ENCODE measurements around the gene MRPS22.

DNA sequence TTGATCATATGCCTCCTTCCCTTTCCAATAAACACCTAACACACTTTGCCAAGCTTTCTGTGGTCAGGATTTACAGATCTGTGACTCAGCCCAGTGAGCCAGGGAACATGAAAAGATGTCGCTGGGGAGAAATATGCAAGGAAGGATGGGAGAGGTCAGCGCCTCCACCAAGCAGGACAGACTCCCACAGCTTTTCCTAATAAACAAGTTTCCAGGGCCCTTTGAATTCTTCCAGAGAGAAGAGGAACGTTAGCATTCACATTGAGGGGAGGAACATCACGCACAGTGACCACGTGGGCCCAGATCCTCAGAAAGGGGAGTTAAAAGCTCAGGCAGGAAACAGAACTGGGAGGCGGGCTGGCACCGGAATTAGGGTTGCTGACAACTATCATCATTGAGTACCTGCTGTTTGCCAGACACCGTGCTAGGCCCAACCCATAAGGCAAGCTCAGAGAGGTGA is 33.3 kb upstream of the MRPS22 start:
- TF ChIP-seq SUZ12 (IDR thresholded peaks at IDR 0.05) (no peak), FOXA1 (IDR thresholded peaks at IDR 0.05) (no peak), SP1 (IDR thresholded peaks at IDR 0.05) (no peak), TARDBP (IDR thresholded peaks at IDR 0.05) (no peak), FOXM1 (IDR thresholded peaks at IDR 0.05; ENCODE audit: borderline replicate concordance) (no peak), L3MBTL2 (conservative IDR thresholded peaks at IDR 0.05) (no peak), ZNF384 (IDR thresholded peaks at IDR 0.05) (no peak), ELF4 (IDR thresholded peaks at IDR 0.05) (no peak), CTBP1 (IDR thresholded peaks at IDR 0.05; ENCODE audit: borderline replicate concordance) (no peak), FOXK2 (IDR thresholded peaks at IDR 0.05) (no peak), BHLHE40 (IDR thresholded peaks at IDR 0.05; ENCODE audit: borderline replicate concordance) (no peak)
- TF ChIP-seq, protein P1, sequence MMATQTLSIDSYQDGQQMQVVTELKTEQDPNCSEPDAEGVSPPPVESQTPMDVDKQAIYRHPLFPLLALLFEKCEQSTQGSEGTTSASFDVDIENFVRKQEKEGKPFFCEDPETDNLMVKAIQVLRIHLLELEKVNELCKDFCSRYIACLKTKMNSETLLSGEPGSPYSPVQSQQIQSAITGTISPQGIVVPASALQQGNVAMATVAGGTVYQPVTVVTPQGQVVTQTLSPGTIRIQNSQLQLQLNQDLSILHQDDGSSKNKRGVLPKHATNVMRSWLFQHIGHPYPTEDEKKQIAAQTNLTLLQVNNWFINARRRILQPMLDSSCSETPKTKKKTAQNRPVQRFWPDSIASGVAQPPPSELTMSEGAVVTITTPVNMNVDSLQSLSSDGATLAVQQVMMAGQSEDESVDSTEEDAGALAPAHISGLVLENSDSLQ (IDR thresholded peaks at IDR 0.05) = no peak

Measured in HEK293T (cell line).